NCI-H187 (cell line): ENCODE measurements around the gene TBC1D22A.

Experiments used
- DNase-seq, 2 experiments: peaks; one replicate each; lab custom pipeline; 2025; lab: John Stamatoyannopoulos, UW

The TBC1D22A gene

DNA sequence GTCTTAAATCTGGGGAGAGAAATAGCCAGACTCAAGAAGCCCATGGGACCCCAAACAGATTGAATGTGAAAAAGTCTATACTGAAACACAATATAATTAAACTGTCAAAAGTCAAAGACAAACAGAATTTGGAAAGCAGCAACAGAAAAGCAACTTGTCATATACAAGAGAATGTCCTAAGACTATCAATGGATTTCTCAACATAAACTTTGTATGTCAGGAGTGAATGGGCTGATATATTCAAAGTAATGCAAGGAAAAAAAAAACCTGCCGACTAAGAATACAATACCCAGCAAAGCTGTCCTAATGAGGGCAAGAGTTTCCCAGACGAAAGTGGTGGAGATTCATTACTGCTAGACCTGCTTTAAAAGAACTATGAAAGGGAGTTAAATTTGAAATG lies 73.2 kb downstream of the TBC1D22A start:
- no peak for DNase-seq

DNA sequence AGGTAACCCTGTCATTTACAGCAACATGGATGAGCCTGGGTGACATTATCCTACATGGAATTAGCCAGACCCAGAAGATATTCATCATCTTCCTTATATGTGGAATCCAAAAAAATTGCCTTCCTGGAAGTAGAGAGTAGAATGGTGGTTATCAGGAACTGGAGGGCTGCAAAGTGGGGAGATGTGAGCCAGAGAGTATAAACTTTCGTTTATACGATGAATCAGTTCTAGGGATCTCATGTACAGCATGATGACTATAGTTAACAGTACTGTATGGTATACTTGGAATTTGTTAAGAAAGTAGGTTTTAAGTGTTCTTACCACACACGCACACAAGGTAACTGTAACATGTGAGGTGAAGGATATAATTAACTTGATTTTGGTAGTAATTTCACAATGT lies 79.1 kb downstream of the TBC1D22A start:
- DNase-seq = no peak

DNA sequence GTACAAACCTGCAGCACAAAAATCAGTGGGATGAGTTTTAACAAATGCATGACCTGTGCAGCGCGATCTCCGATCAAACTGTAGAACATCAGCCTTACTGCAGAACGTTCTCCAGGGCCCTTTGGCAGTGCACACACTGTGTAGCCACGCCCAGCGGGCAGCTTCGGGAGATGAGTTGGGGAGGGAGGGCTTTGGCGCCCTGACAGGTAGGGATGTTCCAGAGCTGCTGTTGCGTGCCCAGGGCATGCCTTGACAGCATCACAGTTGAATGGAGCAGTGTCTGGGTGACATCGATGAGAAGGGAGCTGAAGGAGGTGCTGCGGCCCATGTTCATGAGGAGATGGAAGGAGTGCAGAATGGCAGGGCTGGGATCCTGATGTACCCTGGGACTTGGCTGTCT lies 80.2 kb downstream of the TBC1D22A start:
- DNase-seq = no peak

- no peak for DNase-seq
These were observed 81.4 kb downstream of the TBC1D22A start for GRCh38 chr22:46843821-46844255.

DNA sequence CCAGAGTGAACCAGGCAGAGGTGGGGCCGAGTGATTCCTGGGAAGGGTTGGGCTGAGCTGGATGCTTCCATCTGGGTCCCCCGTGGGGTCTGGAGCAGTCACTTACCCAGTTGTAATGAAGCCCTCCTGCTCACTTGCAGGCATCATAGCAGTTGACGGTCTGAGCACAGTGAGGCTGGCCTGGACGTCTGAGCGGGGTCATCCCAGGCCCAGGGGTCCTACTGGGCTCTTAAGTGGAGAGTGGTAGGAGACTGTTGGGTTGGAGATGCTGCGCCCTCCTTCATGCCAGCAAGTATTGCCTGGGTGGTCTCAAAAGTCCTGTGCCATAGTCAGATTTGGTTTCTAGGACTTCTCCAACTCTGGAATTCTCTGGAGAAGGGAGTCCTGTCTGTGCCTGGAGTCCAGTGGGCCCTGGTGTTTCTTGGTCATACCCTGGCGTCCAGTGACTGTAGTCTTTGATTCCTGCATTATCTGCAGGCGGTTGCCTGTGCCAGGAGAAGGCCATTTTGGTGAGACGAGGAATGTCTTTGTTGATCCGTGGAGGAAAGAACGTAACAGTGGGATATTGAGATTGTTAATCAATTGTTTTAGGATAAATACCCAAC lies 82.3 kb downstream of the TBC1D22A start:
- DNase-seq = no peak

DNA sequence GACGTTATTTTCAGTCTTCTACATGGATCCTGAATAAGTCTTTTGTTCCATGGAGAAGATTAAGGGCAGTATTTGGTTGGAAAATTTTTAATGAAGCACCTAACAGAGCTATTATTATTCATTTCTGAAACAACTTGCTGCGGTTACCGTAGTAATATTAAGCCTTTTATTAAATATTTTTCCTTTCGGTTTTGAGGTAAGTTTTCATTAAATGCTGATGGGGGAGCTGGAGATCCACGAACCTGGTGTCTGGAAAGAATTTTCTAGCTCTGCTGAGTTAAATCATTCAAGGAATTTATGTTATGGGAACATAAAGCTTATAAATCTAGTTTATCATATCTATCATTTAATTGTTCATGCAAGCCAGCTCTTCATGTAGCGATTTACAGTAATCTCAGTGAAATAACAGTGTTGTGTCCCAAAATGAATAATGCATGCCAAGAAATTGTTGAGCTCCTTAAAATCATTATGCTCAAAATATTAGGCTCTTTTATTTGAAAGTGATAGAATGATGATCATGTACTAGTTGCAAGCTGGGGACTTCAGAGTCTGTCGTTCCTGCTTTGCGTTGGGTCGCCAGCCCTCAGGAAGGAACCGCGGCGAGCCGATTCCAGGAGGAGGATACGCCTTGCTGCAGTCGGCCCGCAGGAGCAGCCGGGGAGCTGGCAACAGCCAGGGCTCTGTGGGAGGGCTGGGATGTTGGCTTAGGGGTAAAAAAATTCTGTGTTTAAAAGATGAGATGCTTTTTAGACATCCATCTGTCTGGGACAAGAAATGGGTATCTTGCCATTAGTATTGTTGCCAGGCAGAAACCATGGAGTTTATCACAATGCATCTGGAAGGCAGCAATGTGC lies 83.1 kb downstream of the TBC1D22A start:
- DNase-seq = no peak

- no peak for DNase-seq
These were observed 83.8 kb downstream of the TBC1D22A start for GRCh38 chr22:46846150-46846831.

DNA sequence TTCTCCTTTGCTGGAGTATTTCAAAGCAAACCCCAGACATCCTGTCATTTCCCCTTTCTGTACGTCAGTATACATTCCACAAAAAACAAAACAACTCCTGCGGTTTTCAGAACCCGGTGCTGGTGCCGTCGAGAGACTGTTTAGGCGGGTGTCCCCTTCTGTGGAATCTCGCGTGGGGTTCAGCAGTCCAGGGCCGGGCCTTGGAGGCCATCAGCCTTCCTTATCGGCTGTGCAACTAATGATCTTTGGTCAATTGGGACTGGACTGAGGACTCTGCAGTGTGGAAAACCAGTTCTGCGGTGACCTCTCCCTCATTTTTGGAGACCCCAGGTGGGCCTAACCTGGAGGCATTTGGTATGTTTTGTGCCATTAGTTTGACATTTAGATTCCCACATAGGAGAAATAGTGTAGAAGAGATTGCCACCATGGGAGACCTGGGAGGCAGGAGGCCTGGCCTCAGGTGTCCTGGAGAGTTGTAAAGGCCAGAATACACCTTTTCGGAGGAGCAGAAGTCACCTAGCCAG lies 84.4 kb downstream of the TBC1D22A start:
- DNase-seq = no peak

DNA sequence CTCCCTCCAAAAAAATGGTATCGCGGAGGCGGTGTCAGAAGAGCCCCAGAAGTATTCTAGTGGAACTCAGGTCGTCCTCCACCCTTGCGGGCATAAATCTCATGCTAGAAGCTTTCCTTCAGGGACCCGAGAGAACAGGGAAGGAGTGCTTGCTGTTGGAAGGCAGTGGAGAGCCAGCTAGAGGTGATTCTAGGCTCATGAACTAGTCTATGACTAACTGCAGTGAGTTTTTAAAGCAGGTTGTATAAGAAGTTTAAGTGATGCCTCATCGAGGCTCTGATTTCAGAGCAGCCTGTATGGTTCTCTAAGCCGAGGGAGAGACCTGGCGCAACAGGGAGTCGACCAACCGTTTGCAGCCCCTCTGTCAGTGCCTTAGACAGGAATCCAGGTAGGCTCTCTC lies 85.7 kb downstream of the TBC1D22A start:
- no peak for DNase-seq

- DNase-seq = no peak
These were observed 86.7 kb downstream of the TBC1D22A start for GRCh38 chr22:46849101-46849500.

GRCh38 chr22:46849951-46850350 lies 87.5 kb downstream of the TBC1D22A start:
- DNase-seq = no peak

GRCh38 chr22:46851311-46851710 lies 88.9 kb downstream of the TBC1D22A start:
- no peak for DNase-seq

DNA sequence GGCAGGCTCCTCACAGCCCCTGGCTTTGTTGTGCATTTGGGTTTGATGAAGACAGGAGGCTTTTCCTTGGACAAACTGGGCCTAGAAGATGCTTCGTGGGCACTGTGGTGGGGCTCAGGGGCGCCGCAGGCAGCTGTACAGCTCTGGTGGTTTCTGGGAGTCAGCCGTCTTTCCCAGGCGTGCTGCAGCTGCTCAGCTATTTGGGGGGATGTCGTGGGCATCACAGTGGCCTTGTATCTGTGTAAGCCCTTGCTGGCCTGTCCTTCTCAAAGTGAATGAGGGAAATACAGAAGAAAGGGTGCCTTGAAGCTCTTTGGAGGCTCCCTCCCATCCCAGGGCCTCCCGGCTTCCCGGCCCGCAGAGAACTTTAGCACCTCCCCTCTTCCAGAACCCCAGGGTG lies 89.5 kb downstream of the TBC1D22A start:
- no peak for DNase-seq

DNA sequence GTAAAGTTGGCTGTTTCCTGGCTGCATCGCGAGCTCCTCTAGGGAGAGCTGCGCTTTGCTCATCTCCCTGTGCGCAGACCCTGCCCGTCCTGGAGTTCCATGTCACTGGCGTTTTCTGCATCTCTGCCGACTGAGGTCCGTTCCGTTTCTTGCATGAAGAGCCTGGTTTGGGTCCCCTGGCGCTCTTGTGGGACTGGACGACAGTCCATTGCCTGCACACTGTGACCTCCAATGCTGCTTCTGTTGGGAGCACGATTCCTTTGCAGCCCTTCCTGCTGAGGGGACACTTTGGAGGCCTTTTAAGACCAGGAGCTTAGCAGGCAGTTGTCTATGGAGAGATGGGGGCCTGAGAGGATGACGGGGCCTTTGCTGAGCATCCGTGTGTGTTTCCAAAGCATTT lies 90.3 kb downstream of the TBC1D22A start:
- no peak for DNase-seq

GRCh38 chr22:46853191-46853590 lies 90.7 kb downstream of the TBC1D22A start:
- DNase-seq = no peak

- no peak for DNase-seq
These were observed 91.8 kb downstream of the TBC1D22A start for GRCh38 chr22:46854125-46854870.

GRCh38 chr22:46855681-46856080 lies 93.2 kb downstream of the TBC1D22A start:
- no peak for DNase-seq

DNA sequence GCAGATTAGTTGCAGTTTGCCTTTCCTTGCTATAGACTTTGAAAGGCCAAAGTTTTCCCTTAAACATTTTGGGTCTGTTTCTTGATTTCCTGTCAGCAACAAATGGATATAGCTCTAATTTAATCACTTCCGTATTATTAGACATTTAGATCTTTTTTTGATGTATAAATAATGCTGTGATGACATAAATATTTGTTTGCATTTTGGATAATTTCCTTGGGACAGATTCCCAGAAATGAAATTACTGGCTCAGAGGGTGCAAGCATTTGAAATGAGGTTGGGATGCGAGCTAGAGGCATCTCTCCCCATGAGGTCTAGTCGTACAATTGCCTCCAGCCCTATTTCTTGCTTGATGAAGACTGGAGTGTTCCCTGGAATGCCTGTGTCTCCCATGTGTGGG lies 94.2 kb downstream of the TBC1D22A start:
- no peak for DNase-seq

DNA sequence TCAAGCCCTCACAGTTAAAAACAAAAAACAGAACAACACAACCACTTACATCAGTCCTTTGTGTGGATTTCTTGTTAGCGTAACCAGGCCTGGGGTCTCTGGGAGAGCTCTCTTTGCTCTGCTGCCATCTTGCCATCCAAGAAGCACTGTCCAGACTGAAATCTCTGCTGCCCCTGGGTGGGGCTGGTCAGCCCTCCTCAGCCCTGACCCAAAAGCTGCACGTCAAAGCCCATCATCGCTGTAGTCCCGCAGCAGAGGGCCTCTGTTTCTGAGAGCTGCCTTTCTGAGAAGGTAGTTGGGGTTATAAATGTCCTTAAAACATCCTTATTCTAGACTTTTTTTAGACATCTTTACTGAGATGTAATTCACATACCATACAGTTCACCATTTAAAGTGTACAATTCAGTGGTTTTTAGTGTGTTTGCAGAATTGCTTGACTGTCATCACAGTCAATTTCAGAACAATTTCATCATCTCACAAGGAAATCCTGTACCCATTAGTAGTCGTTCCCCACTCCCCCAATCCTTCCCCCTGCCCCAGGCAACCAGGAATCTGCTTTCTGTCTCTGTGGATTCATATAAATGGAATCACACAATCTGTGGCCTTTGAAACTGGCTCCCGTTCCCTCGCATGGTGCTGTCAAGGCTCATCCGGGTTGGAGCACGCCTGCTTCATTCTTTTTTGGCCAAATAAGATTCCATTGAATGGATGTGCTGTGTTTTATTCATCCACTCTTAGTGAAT lies 94.9 kb downstream of the TBC1D22A start:
- no peak for DNase-seq

DNA sequence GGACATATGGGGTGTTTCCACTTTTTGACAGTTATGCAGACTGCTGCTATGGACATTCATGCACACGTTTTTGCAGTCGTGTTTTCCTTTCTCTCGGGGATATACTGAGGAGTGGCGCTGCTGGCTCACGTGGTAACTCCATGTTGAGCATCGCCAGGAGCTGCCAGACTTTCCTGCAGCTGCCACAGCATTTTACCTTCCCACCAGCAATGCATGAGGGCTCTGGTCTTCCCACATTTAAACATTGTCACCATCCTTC lies 95.4 kb downstream of the TBC1D22A start:
- no peak for DNase-seq

- no peak for DNase-seq
These were observed 95.8 kb downstream of the TBC1D22A start for GRCh38 chr22:46858181-46858771.
